ENCODE measurements around the gene MGAT4A. TPM values are rescaled to one million over a fixed set of nuclear protein-coding genes. Genes with fewer than 3 reads are reported as not detected.

MGAT4A gene
- total RNA-seq, 1 donor from 2014 or later, result 1.7 TPM

DNA sequence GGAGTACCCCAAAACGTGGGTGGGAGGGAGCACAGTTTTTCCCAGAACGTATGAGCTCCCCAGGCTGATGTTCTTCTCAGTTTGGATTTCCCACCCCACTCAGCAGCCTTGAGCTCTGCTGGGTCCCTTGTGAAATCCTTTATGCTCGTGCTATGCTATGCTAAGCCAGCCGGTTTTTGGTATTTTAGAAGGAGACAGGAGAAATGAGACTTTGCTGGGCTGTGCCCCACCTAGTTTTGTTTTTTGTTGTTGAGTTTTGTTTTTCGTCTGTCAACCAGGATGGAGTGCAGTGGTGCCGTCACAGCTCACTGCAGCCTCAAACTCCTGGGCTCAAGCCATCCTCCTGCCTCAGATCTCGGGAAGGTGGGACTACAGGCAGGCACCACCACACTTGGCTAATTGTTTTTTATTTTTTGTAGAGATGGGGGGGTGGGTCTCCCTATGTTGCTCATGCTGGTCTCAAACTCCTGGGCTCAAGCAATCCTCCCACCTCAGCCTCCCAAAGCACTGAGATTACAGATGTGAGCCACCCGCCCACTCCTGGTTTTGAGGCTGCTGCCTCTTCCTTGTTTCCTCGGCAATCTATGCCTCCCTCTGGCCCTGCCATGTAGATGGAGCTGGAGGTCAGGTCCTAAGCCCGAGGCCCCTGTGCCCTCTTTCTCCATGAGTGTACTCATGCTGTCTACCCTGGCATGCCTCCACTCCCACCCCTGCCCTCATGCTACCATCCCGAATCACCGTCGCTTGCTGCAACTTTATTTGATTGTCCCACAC is 17.5 kb upstream of the MGAT4A start:
- H3K27me3 ChIP-seq (ENCODE audit: insufficient read depth, low read length), result peaks cover 13% of the 10 kb centered on the region
- H4K20me1 ChIP-seq (ENCODE audit: insufficient read depth, low read length), result no peaks in the 10 kb centered on the region
- H3K4me2 ChIP-seq (ENCODE audit: low read length), result no peak overlapping the region
- H2AFZ ChIP-seq (ENCODE audit: low read depth, low read length), result no peak overlapping the region
- Mint-ChIP-seq H3K4me1 (ENCODE audit: low read depth, unreplicated experiment) (peaks cover 6% of the 10 kb centered on the region), H3K27me3 (ENCODE audit: low read depth, unreplicated experiment) (peaks cover 10% of the 10 kb centered on the region), H3K27ac (ENCODE audit: unreplicated experiment) (no peak overlapping the region), H3K9me3 (ENCODE audit: unreplicated experiment) (peaks cover 1% of the 10 kb centered on the region), H3K4me3 (ENCODE audit: unreplicated experiment) (no peak overlapping the region), H3K36me3 (ENCODE audit: low read depth, unreplicated experiment) (no peaks in the 10 kb centered on the region)
- TF ChIP-seq, protein P1, sequence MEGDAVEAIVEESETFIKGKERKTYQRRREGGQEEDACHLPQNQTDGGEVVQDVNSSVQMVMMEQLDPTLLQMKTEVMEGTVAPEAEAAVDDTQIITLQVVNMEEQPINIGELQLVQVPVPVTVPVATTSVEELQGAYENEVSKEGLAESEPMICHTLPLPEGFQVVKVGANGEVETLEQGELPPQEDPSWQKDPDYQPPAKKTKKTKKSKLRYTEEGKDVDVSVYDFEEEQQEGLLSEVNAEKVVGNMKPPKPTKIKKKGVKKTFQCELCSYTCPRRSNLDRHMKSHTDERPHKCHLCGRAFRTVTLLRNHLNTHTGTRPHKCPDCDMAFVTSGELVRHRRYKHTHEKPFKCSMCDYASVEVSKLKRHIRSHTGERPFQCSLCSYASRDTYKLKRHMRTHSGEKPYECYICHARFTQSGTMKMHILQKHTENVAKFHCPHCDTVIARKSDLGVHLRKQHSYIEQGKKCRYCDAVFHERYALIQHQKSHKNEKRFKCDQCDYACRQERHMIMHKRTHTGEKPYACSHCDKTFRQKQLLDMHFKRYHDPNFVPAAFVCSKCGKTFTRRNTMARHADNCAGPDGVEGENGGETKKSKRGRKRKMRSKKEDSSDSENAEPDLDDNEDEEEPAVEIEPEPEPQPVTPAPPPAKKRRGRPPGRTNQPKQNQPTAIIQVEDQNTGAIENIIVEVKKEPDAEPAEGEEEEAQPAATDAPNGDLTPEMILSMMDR (IDR thresholded peaks at IDR 0.05; ENCODE audit: insufficient read depth, low read depth, low read length), result no peak
- TF ChIP-seq EZH2 (IDR thresholded peaks at IDR 0.05; ENCODE audit: insufficient read depth, low read length), result no peak
- no peaks in the 10 kb centered on the region for H3K4me1 ChIP-seq (ENCODE audit: insufficient read depth, low read length)
- FAIRE-seq (no peak), DNase-seq (ENCODE audit: low read depth) (no peak)
- no peak overlapping the region for H3K27ac ChIP-seq (ENCODE audit: low read depth, low read length)
- no peaks in the 10 kb centered on the region for H3K36me3 ChIP-seq (ENCODE audit: insufficient read depth, low read length)
- H3K9ac ChIP-seq (ENCODE audit: low read length), result no peak overlapping the region
- no peaks in the 10 kb centered on the region for H3K9me3 ChIP-seq (ENCODE audit: insufficient read depth, low read depth, low read length)
- no peaks in the 10 kb centered on the region for H3K79me2 ChIP-seq (ENCODE audit: insufficient read depth, low read length)
- no peak overlapping the region for H3K4me3 ChIP-seq (ENCODE audit: insufficient read depth, low read depth, low read length)

DNA sequence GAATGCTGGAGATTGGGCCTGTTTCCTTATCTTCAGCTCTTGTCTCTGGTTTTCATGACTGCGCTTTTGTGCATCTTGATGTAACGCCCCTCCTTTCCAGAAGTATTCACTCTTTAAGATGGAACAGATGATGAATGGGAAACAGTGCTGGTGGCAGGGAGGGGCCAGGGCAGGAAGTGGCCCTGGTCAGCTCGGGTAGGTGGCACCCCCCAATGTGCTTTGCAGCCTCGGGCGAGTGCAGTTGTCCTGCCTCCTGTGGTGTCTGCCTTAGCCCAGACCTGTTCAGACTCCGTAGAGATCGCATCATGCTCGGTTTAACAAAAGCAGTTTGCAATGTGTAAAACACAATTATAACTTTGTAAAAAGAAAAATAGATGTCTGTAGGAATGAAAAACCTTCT is 17.0 kb upstream of the MGAT4A start:
- no peak for FAIRE-seq

More for the DNA sequence above, 17.0 kb upstream of the MGAT4A start:
- H3K36me3 Mint-ChIP-seq (ENCODE audit: low read depth, unreplicated experiment), result no peaks in the 10 kb centered on the region
- Histone ChIP-seq H3K36me3 (ENCODE audit: insufficient read depth, low read length) (no peaks in the 10 kb centered on the region), H2AFZ (ENCODE audit: low read depth, low read length) (no peak overlapping the region), H3K4me1 (ENCODE audit: insufficient read depth, low read length) (no peaks in the 10 kb centered on the region), H4K20me1 (ENCODE audit: insufficient read depth, low read length) (no peaks in the 10 kb centered on the region), H3K9me3 (ENCODE audit: insufficient read depth, low read depth, low read length) (no peaks in the 10 kb centered on the region), H3K79me2 (ENCODE audit: insufficient read depth, low read length) (no peaks in the 10 kb centered on the region), H3K27ac (ENCODE audit: low read depth, low read length) (no peak overlapping the region), H3K4me3 (ENCODE audit: insufficient read depth, low read depth, low read length) (no peak overlapping the region), H3K9ac (ENCODE audit: low read length) (no peak overlapping the region), H3K27me3 (ENCODE audit: insufficient read depth, low read length) (peaks cover 10% of the 10 kb centered on the region), H3K4me2 (ENCODE audit: low read length) (no peak overlapping the region)
- peaks cover 1% of the 10 kb centered on the region for H3K9me3 Mint-ChIP-seq (ENCODE audit: unreplicated experiment)
- peaks cover 8% of the 10 kb centered on the region for H3K27me3 Mint-ChIP-seq (ENCODE audit: low read depth, unreplicated experiment)
- no peak for DNase-seq (ENCODE audit: low read depth)
- H3K27ac Mint-ChIP-seq (ENCODE audit: unreplicated experiment), result no peak overlapping the region
- H3K4me1 Mint-ChIP-seq (ENCODE audit: low read depth, unreplicated experiment), result peaks cover 6% of the 10 kb centered on the region
- TF ChIP-seq EZH2 (IDR thresholded peaks at IDR 0.05; ENCODE audit: insufficient read depth, low read length), result no peak
- TF ChIP-seq, protein P1 (IDR thresholded peaks at IDR 0.05; ENCODE audit: insufficient read depth, low read depth, low read length), result no peak
- H3K4me3 Mint-ChIP-seq (ENCODE audit: unreplicated experiment), result no peak overlapping the region

Data from astrocyte (in vitro differentiated cells and primary cell).